Ureter (tissue), 1 donor: ENCODE measurements around the gene ACTL8. TPM values are rescaled to one million over a fixed set of nuclear protein-coding genes. Genes with fewer than 3 reads are reported as not detected.

Source experiments
- DNase-seq: peaks from one replicate; pipeline ENCODE4 v3.0.0-alpha.2; 2020; ENCODE audit warnings: low spot score
- total RNA-seq: library from RNA; stranded (reverse); gene quantifications from one replicate; pipeline ENCODE4 v1.2.4, GENCODE V29; 2023
- donor health status: DM: yes; HTN: yes; CAD: no.

ACTL8 gene
- total RNA-seq, 1 donor from 2014 or later = not detected

GRCh38 chr1:17770983-17771382 is 15.8 kb downstream of the ACTL8 start:
- DNase-seq = no peak

DNA sequence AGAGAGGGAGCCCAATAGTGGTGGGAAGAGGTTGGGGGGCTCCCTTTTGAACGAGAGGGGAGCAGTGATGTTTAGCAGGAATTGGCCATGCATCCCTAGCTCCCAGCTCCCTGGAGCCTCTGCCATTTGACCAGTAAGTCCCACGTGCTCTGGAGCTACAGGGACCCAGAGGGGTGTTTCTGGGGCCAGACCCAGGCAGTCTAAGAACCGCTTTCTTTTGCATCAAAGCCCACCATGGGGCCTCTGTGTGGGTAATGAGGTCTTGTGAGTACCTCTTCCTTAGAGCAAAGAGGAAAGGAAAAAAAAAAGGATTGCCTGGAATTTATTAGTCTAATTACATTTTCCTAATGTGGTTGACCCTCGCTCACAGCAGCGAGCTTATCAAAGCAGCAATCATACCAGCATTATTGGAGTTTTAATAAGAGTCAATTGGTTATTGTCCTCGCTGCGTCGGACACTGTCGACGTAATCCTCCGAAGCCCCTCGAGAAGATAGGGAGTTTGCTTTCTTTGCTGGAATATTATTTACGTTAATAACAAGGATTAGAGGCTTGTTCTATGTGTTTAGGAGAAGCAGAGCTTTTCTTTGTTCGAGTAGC is 17.6 kb downstream of the ACTL8 start:
- no peak for DNase-seq

- DNase-seq = no peak
Observed at GRCh38 chr1:17773591-17774326, 18.6 kb downstream of the ACTL8 start.

- DNase-seq = no peak
Observed at GRCh38 chr1:17774452-17774851, 19.3 kb downstream of the ACTL8 start.

DNA sequence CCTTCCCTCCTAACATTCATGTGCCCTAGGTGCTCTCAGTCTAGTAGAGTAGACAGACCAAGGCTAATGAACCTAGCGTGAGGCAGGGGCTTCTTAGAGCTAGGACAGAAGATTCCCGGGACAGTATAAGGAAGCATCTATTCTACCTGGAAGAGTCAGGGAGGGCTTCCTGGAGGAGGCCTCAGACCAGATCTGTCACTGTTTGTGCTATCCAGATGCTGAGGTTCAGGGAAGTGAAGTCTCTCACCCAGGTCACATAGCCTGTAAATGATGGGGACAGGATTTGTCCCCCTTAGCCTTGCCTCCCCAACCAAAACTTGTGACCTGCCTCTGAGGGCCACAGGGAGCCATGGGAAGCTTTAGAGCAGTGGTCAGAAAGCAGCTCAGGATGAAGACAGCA is 20.7 kb downstream of the ACTL8 start:
- no peak for DNase-seq

GRCh38 chr1:17776426-17776825 is 21.3 kb downstream of the ACTL8 start:
- DNase-seq = no peak

DNA sequence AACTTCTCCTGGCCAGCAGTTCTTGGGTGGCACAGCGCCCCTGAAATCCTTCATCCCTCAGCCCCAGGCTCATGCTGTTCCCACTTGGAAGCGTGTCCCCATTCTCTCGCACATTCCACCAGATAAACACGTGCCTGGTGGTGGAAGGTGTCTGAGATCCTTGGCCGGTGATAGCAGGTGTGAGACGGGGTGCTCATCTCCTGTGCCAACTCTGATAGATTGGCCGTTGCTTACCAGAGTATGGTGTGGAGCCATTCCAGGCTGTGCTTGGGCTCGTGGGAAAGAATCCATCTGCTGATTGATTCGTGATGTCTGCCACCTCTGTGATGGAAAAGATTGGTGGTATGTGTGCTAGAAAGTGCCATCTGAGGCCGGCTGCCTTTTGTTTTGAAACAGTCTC is 22.2 kb downstream of the ACTL8 start:
- DNase-seq = no peak

- no peak for DNase-seq
Observed at GRCh38 chr1:17777818-17778217, 22.7 kb downstream of the ACTL8 start.

- no peak for DNase-seq
Observed at GRCh38 chr1:17780916-17781315, 25.8 kb downstream of the ACTL8 start.

DNA sequence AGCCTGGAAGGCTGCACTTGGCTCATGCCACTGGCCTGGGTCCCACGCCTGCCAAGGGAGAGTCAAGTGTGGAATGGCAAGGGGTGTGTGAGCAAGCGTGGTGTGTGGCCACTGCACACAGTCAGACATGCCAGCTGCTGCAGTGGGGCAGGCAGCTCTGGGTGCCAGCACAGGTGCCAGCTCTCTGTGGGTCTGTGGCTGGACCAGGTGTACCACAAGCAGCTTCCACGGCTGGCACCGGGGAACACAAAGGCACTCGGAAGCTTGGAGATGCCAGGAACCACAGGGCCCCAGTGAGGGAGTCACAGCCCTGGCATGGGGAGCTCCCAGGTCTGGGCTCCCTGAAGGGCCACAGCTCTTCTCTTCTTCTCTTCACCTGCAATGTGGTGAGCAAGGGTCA is 34.8 kb downstream of the ACTL8 start:
- DNase-seq = no peak

DNA sequence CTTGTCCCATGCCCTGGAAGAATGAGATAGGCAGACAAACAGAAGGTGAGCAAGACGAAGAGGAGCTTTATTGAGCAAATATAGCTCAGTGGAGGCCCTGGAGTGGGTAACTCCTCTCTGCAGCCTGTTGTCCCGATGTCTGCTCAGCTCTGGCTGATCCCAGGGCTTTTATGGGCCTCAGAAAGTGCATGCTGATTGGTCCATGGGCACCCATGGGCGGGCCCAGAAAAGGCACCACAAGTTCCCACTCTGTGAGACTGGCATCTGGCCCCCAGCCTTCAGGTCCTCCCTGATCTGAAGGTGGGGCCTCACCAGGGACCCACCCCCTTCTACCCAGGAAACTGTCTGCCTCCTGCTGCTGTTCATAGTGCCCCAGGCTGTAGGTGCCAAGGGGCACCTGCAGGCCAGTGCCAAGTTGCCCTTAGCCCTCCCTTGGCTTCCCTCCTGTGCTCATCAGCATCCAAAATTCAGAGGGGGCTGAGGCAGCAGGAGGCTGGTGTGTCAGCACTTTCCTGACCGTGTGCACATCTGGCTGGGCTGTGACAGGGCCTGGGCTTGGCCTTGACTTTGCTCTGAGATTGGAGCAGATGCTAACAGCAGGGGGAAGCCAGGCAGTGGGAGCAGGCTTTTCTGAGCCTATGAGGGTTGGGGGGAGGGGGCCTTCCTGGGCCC is 35.4 kb downstream of the ACTL8 start:
- no peak for DNase-seq

GRCh38 chr1:17791055-17791390 is 35.9 kb downstream of the ACTL8 start:
- no peak for DNase-seq

DNA sequence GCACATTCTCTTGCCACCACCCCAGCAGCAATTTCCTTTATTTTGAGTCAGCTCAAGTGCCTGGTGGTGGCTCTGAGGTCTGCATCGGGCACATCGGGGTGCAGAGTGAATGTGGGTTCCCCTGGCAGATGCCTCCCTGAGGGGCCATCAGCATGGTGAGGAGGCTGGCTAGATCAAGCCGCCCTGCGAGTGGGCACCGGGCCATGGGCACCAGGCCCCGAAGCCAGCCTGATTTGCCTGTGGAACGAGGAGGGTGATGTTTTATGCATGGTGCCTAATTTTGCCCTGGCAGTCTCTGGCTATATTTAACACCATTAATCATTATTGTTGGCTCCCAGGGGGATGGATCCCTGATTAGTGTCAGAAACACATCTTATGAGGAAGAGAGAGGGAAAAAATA is 36.3 kb downstream of the ACTL8 start:
- no peak for DNase-seq

DNA sequence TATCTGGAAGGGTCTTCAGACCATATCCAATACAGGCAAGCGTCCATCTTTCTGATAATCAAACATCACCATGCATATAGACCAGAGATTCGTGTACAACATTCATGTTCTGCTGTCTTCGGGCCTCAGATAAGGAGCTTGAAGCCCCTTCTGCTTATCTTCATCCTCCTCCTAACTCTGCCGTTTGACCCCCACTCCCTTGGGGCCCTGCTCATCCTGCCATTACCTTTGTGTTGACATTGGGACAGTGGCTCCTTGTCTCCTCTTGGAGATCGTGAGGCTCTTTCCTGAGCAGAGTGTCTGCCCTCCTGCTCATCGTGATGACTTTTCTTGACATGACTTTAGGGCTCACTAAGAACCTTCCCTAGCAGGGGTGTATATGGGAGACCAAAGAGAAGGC is 37.3 kb downstream of the ACTL8 start:
- no peak for DNase-seq

DNA sequence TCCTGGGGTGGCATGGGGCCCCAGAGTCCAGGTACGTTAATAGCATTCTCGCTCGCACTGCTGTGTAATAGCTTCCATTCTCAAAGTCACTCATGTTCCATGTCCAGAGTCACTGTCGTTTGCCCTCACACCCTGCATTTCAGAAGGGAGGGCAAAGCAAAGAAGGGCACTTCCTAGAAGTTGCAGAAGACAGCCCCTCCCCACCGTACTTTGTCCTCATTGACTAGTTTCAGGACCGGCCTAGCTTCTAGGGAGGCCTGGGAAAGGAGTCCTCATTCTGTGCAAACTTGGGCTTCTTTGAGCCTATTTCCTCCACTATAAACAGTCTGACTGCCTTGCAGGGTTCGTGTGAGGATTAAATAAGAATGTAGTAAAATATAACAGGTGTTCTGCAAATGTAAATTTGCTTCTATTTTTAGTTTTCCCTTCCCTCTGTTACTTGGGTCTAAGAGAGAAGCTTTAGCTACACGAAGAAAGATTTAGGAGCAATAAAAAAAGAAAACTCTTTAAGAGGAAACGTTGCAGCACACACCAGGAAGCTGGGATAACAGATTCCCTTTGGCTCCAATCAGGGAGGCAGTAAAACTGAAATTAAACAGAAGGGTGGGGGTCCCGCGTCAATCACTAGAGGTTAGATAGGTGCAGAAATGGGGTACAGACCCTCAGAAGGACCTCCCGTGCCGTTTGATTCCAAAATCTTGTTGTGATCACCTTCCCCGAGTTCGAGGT is 40.1 kb downstream of the ACTL8 start:
- no peak for DNase-seq

DNA sequence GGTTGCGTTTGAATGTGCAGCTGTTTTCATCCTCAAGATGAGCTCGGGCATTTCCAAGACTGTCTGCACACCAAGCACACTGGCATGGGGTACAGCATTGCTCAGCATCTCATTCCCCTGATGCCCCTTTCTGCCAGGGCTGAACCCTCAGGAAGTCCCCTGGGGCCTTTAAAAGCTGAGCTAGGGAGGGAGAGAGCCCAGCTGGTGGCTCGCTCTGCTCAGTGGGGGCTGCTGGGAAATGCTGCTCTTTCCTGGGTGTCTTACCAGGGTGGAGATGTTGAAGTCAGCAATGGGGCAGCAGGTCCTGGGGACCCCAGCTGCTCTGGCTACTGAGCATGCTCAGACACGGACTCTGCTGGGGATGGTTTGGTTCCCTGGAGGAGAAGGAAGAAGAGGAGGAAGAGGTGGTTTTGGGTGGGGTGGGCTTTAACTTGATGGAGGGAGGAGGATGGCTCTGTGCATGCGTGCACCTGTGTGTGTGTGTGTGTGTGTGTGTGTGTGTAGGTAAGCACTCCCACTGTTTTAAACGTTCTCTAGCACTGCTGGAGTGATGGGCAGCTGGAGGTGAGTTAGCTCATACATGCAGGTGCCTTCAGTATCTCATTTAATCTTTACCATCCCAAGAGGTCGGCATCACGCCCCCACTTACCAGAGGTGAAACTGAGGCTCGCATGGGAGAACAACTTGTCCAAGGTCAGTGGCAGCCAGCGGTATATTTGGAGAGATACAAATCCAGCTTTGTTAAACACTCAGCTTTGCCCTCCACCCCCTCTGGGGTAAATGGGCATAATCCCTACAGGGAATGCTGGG is 40.9 kb downstream of the ACTL8 start:
- DNase-seq = no peak

DNA sequence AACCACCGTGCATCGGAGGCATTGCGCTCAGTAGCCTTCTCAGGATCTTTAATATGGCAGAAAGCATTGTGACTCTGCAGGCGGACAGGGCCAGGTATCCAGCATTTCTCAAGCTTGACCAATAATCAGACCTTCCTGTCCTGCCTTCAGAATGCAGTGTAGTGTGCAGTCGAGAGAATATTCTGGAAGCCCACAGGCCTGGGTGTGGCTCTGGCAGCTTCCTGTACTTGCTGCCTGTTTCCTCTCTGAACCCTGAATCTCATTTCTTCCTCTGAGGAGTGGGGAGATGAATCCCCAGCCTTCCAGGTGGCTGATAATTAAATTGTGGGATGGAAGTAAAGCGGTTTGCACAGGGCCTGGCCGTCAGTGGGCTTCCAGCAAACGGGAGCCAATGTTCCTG is 42.3 kb downstream of the ACTL8 start:
- DNase-seq = no peak

- no peak for DNase-seq
Observed at GRCh38 chr1:17798011-17798410, 42.9 kb downstream of the ACTL8 start.

DNA sequence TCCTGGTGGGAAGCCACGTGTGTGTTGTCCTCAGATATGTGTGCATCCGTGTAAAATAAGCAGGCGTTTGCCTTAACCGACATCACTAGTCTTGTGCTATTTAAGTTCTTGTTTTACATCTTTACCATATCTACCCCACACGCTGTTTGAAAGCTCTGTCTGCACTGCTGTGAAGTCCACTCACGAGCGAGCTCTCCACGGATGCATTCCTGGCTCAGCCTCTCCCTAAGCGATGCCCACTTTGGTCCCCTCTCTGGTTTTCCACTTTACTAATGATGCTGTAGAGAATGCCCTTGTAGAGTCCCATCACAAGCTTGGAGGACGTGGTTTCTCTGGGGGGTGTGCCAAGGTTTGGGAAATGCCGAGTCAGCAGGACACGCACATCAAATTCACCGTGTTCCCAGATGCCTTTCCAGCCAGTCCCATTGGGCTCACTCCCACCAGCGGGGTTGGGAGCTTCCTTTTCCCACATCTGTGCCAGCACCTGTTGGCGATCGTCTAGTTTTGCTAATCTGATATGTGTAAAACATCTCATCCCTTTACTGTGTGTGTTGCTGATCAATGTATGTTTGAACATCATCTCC is 43.8 kb downstream of the ACTL8 start:
- DNase-seq = no peak

DNA sequence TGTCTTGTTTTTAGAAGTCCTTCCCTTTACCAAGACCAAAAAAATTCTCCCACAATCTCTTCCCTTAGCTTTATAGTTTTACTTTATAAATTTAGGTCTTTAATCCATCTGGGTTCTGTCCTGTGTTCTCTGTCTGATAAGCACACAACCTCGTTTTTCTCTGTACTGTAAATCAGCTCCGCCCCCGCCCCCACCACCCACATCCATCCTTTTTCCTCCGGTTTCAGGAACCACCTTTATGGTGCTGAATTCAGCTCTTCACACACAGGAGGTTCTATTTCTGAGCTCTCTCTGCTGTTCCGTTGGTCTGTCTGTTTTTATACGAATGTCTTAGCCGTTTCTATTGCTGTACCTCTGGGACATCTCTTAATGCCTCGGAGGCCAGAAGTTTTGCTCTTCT is 44.5 kb downstream of the ACTL8 start:
- no peak for DNase-seq

DNA sequence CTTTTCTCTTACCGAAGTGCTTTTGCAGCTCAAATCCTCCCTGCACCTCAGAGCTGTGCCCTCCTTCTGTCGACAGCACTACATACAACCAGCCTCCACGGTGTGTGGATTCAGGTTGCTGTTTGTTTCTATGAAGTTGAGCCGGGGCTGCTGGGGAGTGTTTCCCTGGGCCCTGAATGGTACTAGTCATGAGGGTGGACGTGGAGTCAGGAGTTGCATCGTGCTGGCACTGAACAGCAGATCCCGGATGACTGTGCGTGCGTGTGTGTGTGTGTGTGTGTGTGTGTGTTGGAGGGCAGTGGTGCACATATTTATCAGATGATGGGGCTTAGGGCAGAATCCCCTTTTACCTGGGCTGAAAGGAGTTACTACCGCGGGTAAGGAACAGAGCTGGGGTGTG is 47.0 kb downstream of the ACTL8 start:
- DNase-seq = no peak

DNA sequence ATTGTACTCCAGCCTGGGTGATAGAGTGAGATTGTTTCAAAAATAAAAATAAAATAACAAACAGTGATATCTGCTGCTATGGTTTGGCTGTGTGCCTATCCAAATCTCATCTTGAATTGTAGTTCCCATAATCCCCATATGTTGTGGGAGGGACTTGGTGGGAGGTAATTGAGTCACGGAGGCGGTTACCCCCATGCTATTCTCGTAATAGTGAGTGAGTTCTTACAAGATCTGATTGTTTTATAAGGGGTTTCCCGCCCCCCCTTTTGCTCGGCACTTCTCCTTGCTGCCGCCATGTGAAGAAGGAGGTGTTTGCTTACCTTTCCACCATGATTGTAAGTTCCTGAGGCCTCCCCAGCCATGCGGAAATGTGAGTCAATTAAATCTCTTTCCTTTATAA is 47.8 kb downstream of the ACTL8 start:
- no peak for DNase-seq
